HG03060 (cell line): ENCODE data around the gene ADAM12.
A peak's percentile ranks its signal among the peaks of the same experiment; 100 is the strongest.

Experiments
- ATAC-seq: cut with Tn5 transposase; IDR thresholded peaks from one replicate; pipeline ENCODE4 v1.9.1; 2021; ENCODE audit warnings: low read depth, moderate number of reproducible peaks; ENCODE audit not compliant: unreplicated experiment

ADAM12 gene

GRCh38 chr10:126127481-126128029, 260.7 kb downstream of the ADAM12 start:
- no peak for ATAC-seq

- ATAC-seq = no peak
Measured at GRCh38 chr10:126126866-126127265, 261.4 kb downstream of the ADAM12 start.

DNA sequence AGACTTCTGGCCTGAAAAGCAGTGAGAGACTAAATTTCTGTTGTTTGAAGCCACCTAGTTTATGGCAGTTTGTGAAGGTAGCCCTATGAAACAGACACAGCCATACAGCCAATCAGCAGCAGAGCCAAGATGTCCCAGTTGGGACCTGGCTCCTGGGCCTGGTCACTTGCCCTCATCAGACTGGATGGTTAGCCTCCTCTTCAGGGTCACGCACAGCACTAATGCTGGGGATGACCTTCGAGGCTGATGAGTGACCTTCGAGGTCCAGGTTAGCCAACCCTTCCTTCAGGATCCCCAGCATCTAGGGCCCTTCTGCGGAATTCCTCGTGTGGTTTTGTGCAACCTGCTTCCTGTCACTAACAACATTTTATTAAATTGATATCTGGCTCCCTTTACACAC, 262.3 kb downstream of the ADAM12 start:
- no peak for ATAC-seq

- no peak for ATAC-seq
Measured at GRCh38 chr10:126124668-126125349, 263.5 kb downstream of the ADAM12 start.

GRCh38 chr10:126124046-126124445, 264.2 kb downstream of the ADAM12 start:
- no peak for ATAC-seq

- no peak for ATAC-seq
Measured at GRCh38 chr10:126123466-126123865, 264.8 kb downstream of the ADAM12 start.

- no peak for ATAC-seq
Measured at GRCh38 chr10:126122881-126123280, 265.4 kb downstream of the ADAM12 start.

DNA sequence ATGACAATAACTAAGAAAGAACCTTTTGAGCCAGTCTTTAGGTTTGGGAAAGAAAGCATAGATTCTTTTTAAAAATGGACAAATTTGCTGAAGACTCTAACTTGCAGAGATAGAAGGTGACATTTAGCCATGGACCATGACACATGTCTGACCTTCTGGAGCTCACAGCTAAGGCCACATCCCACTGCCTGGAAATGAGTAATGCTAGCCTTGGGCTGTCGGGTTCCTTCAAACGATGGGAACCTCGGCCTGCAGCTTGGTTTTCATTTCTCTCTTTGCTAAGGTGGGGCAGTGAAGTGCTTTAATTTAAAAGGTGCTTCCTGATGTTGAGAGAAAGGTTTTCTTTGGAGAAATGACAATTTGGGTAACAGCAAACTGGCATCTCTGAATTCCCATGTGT, 268.7 kb downstream of the ADAM12 start:
- no peak for ATAC-seq

GRCh38 chr10:126118476-126118875, 269.8 kb downstream of the ADAM12 start:
- no peak for ATAC-seq

GRCh38 chr10:126117196-126117595, 271.1 kb downstream of the ADAM12 start:
- no peak for ATAC-seq

DNA sequence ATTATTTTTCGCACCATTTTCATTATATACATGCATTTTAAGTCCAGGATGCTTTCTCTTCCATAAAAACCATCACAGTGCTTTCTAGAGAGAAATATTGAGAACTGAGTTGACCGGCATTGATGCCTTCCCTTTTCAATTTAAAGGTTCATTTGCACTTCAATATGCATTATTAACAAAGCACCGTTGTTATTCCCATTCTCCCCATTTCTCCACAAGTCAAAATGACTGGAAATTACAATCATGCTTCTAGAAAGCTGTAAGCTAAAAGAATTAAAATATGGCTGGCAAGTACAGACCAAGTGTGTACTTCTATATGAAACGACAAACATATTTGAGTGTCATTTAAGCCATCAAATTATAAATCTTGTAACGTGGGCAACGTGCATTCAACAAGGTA, 272.4 kb downstream of the ADAM12 start:
- no peak for ATAC-seq

- ATAC-seq = no peak
Measured at GRCh38 chr10:126114884-126115555, 273.3 kb downstream of the ADAM12 start.

GRCh38 chr10:126111516-126111915, 276.8 kb downstream of the ADAM12 start:
- ATAC-seq = no peak

GRCh38 chr10:126110489-126111180, 277.6 kb downstream of the ADAM12 start:
- ATAC-seq = no peak

DNA sequence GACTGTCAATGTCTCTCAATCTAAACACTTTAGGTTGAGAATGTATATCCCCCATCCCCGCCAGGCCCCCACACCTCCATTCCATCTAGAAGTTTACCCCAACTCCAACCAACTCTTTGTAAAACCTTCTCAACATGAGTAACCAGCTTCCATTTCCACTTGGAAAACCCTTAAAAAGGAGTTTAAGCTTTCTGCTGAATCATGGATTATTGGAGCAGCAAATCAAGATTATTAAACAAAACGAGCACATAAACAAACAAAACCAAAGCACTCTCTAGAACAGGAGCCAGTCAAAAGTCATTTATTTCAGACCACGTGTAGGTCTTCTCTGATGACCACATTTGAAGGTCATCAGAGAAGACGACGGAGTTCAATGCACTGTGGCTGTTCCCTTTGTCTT, 278.4 kb downstream of the ADAM12 start:
- ATAC-seq = no peak

DNA sequence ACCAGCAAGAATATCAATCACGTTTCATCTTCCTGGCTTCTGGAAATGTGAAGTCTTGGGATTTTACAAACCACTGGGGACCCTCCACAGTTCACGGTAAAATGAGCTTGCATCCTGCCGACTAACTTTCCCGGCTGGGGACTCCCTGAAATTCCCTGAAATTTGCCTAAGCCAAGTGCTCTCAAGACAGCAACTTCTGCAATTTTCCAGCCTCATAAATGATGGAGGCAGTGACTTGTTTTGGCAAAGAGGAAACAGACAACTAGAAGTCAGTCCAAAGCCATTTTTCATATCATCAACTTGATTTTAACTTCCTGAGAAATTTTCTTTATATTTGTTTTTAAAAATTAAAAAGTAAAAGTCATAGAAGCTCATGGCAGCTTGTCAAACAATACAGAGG, 279.6 kb downstream of the ADAM12 start:
- ATAC-seq = no peak

DNA sequence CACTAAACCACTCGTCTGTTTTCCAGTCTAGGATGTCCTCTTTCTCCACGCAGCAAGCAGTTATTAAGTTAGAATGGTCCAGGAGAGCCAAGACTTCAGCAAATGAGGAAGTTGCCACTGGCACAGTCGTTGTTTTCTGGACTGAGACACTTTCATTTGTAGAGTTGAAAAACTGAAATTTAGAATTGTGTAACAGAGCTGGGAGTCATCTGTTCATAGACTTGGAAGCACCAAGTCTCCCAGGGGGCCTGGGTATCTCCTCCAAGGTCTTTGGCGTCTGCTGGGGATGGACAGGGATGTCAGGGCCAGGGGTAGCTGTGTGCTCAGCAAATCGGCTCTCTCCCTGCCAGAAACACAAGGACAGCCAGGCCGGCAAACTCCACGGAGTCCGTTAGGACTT, 283.5 kb downstream of the ADAM12 start:
- no peak for ATAC-seq

DNA sequence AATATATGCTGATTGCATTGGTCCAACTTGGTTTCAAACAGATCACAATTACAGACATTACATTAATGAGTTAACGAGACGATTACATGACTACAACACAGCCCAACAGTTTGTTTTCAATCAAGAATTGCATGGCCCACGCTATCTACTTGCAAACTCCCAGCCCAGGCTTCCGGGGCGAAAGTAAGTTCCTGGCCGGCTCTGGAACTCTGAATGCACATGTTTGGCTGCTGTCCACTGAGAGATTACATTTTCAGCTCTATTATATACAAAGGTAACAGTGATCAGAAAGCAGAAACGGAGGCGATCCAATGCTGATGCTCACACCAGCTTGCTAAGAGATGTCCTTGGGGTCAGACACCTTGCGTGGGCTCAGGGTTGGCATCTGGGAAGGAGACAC, 285.6 kb downstream of the ADAM12 start:
- ATAC-seq = no peak

GRCh38 chr10:126101736-126102135, 286.5 kb downstream of the ADAM12 start:
- peak; percentile 80 for ATAC-seq

DNA sequence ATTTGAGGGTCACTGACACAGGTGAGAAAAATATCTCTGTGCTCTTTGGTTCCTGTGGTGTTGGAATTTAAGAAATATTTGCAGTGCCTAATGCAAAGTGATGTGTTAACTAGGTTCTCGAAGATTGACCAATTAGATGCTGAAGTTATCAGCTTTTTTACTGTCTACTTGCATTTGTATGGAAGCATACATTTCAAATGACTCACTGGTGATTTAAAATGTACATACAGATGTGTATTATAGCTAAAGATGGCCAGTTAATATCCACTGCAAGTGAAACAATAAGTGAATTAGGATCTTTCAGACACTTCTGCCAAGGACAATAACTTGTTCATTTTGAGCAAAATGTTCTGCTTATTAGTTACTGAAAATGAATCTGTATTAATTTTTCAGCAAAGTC, 287.0 kb downstream of the ADAM12 start:
- no peak for ATAC-seq

- no peak for ATAC-seq
Measured at GRCh38 chr10:126099366-126099765, 288.9 kb downstream of the ADAM12 start.

DNA sequence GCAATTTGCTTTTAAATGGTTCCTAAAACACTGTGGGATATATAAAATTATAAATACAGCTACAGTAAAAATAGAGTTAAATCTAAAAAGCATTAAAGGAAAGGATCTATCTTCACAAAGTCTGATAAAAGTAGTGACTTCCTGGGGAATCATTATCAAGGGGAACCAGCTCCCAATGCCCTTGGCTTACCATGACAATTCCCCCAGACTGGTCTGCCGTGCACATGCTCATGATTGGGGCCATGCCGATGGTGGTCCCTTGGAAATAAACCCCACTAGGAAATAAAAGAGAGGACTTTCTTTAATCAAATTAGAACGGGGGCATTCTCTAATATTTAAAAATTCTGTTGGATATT, 290.1 kb downstream of the ADAM12 start:
- no peak for ATAC-seq
